GM19372 (cell line): ENCODE data around the gene CRYBA2.

ENCODE experiments used
- ATAC-seq: cut with Tn5 transposase; IDR thresholded peaks from one replicate; pipeline ENCODE4 v1.9.1; 2021; ENCODE audit warnings: mild to moderate bottlenecking, low read depth, moderate library complexity; ENCODE audit not compliant: unreplicated experiment

Gene CRYBA2

DNA sequence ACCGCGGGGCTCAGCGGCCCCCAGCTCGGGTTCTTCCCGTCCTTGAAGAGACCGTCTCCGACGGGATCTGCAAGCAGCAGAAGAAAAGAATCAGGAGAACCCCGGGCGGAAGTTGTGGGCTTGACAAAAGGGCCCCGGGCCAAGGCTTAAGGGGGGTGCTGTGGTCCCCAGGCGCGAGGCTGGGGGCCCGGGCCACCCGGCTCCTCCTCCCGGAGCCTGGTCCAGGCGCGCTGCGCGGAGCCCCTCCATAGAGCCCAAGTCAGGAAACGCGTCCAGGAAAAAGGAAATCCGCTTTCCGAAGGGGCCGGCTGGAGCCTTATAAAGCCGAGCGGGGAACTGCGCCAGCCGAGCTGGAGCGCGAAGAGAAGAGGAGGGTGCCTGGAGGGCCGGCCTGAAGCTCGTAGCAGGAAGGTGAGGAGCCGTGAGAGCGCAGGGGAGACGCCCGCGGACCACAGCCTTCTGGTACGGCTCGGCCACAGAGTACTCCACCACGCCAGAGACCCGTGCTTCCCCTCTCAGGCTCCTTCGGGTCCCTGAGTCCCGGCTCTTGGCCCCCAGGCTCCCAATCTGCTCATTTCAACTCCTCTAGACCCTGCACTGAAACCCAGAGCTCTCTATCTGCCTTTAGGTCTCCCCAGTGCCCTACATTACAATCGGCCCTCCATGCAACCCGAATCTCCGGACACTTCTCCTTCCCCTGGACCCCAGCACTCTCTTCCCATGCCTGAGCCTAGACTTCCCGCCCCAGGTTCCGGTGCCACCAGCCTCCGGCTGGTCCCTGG is 8.8 kb downstream of the CRYBA2 start:
- ATAC-seq, result no peak

DNA sequence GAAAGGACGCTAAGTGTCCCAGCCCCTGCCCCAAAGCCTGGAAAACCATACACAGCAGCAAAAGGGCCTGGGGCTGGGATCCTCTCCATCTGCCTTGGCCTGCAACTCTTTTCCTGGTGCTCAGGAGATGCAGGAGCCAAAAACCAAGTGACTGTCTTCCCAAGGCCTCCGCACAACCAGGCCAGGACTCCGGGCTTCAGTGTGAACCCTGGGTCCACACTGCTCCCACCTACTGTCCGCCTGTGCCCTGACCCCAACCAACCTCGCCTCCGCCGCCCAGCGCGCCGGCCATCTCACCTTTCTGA is 9.3 kb downstream of the CRYBA2 start:
- ATAC-seq, result no peak

DNA sequence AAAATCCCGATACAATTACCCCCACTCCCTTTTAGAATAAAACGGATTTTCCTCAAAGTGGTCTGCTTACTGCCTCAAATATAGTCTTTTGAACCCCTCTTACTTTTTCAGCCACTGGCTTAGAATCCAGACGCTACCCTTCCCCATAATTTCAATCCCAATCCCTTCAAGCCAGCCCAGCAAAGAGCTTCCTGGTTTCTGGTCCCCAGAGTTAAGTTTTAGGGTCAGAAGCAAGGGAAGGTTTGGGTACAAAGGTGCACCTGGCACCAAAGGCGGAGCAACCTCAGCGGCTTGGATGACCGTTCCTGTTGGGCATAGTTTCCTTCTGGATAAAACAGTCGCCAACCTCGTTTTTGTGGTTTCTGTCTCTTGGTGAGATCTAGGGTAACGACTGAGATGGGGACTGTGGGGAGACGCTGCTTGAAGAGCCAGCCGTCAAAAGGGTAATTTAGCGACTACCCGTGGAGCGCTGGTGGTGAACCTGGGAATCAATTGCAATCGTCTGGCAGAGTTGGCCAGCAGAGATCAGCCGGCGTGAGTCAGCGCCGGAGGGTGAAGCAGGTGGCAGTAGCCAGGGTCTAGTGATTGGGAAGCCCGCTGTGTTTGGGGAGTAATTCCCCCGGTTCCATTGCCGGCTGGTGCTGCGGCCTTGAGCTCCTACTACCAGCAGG is 9.8 kb downstream of the CRYBA2 start:
- ATAC-seq, result no peak

DNA sequence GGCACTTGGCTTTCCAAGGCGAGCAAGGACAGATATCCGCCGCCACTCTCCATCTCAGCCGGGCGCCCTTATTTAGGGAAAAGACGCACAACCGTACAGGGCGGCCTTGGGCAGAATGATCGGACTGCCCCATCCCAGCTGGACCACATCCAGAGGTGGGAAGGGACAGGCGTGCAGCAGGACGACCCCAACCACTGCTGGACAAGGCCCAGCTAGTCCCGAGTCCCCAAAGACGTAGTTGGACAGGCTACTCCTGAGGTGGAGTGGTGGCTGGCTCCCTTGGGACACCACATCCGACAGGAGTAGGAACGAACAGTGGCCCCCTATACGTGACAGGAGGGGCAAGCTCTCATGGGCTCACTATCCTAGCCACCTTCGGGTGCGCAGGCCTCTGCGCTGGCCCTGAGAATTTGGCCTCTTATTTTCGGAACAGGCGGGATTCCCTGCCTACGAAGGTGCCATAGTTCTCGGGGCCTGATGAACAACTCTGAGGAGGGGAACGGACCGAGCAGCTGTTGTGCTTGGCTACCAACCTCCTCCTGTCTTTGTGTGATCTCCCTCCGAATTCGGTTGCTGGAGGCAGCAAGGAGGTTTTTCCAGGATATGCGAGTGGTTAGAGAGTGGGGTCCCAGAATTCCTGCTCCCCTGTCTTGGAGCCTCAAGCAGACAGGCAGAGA is 10.5 kb downstream of the CRYBA2 start:
- ATAC-seq, result no peak

DNA sequence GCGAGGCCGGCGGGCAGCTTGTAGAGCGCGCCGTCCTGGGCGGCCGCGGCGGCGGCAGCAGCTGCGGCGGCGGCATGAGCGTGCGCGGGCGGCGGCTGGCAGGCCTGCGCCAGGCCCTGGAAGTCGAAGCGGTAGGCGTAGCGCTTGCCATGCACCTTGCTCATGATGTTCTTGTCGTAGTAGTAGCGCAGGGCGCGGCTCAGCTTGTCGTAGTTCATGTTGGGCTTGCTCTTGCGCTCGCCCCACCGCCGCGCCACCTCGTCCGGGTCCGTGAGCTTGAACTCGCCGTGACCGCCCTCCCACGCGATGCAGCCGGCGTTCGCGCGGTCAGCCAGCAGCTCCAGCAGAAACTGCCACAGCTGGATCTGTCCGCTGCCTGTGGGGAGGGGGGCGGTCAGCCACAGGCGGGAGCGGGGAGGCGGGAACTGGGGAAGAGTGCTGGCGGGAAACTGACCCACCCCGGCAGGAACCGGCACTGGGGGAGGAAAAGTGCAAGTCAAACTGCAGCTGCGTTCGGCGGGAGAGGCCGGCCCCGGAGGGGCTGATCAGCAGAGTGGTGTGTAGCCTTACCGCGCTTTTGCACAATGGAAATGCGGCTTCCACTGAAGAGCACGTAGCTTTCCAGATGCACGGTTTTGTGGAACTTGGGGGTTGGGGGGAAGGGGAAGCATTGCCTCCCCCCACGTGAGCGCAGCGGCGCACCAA is 11.2 kb downstream of the CRYBA2 start:
- ATAC-seq, result no peak

DNA sequence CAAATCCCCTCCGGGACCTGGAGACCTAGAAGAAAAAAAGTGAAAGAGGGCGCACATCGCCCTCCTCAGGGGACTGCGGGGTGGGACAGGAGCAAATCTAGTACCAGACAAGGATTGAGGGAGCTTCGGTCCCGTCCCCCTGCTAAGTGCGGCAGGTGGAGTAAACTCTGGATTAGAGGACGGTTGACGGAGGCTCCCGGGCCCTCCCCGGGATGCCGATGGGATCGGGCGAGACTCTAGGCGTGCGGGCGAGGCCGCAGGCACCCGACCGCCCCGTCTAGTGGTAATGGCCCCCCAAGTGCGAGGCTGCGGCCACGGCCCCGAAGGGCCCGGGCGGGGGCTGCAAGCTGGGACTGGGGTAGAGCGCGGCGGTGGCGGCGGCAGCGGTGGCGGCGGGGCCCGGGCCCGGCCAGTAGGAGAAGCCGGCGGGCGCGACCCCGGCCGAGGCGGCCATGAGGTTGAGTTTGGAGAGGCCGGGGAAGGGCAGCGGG is 11.8 kb downstream of the CRYBA2 start:
- no peak for ATAC-seq

DNA sequence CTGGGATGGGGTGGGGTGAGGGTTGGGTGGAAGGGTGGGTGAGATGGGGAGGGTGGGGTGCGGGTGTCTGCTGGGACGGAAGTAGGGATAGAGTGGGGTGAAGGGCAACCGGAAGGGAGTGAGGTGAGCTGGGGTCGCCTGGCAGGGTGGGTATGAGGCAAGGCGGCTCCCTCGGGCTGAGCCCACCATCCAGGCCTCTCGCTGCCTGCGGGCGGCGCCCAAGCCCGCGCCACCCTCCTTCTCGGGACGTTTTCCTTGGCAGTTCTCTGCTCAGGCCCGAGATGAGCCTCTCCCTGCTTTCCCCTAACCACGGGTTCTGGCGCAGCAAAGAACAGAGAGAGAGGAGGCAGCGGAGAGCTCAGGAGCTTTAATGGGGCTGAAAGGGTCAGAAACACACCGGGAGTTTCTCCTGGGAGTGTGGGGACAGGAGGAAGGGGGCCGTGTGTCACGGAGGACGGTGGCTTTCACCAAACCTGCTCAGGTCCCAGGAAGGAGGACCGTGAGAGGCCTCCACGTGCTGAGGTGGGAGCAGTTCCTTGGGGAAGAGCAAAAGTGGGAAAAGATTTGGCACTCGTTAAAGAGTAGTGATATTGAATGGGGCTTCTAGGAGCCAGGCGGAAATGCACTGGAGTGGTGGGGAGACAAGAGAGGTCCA is 12.4 kb downstream of the CRYBA2 start:
- no peak for ATAC-seq

DNA sequence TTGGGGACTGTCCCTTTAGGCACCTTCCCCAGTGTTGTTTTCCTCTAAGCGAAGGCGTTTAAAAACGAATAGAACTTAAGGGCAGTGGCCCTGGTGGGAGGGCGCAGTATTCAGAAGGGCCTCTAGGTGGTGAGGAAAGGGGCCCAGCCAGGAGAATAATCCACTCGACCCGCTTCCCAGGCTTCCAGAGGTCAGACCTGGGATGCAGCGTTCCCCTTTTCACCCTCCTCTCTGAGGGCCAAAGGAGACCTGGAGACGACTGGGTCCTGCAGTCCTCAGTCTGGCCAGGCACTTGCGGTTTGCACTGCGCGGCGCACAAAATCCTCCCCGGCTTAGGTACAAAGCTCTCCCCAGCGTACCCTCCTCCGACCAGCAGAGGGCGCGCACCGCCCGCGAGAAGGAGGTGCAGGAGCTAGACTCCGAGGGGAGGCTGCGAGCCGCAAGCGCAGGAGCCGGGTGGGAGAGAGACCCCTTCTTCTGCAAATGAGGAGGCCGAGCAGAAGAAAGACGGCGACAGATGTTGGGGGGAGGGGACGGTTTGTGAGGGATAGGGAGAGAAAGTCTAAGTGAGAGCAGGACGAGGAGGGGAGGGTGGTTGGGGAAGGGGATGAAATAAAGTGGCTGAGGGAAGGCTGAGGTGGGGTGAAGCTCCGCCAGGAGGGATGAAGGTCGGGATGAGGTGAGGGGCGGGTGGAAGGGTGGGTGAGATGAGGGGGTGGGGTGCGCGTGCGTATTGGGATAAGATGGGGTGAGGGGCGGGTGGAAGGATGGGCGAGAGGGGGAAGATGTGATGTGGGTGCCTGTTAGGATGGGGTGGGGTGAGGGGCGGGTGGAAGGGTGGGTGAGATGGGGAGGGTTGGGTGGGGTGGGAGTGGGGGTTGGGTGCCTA is 13.1 kb downstream of the CRYBA2 start:
- ATAC-seq, result peak; percentile 86

DNA sequence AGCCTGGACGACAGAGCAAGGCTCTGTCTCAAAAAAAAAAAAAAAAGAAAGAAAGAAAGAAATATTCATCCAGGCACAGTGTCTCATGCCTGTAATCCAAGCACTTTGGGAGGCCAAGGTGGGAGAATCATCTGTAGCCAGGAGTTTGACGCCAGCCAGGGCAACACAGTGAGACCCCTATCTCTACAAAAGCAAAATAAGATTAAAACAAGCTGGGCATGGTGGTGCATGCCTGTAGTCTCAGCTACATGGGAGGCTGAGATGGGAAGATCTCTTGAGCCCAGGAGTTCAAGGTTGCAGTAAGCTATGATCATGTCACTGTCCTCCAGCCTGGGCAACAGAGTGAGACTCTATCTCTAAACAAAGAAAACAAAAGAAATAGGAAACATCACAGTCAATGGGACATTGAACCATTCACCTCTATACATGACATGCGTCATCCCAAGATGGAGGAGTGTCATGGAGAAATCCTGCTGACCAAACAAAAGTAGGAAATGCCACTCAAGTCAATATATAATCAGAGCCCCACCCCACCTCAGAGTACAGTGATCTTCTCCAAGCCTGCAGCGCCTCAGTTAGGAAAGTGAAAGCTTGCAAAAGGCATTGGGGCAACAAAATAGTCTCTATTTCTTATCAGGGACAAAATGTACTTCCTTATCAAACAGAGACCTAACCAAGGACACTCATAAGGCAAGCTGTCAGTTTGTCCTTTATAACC is 18.0 kb downstream of the CRYBA2 start:
- no peak for ATAC-seq

DNA sequence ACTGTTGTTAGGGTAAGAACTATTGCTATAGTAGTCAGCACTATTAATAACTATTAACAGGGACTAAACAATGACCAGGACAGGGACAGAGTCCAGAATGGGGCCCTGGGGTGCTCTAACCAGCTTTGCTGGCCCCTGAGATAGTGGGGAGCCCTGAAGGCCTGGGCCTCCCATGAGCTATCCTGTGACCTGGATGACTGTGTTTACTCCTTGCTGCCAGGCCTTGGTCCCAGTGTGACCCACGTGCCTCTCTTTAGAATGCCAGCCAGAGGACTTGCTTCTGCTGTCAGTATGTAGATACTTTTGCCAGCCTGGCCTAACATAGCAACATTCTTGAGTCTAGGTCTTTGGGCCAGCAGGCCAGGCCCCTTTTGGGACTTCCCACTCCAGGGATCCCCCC is 22.3 kb downstream of the CRYBA2 start:
- ATAC-seq, result no peak

DNA sequence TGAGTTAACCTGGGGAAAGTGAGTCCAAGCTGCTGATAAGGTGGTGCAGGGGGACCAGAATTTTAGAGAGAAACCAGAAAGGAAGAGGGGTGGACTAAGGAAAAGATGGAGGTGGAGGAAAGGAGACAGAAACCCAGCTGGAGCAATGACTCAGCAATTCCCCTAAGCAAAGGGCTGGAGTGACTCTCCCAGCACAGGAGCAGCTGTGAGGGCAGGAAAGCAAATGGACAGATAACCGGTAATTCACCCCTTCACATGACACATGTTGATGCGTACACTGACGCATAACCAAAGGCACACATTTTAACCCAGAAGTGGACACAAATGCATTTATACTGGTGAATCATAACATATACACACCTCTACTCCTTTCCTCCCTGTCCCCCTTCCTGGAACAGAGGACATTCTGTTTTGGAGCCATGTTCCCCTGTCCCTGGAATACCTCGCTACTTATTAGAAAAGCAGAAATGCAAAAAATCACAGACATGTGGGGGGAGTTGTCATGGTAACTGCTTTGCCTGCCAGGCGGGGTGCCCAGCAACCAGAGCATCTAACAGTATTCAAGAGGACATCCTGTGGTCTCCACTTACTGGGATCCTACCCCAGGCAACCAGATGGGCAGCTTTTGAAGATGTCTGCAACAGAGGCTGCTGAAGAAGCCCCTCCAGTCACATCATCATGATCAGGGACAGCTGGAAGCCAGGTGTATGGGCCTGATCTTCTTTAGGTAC is 29.0 kb downstream of the CRYBA2 start:
- ATAC-seq, result no peak

DNA sequence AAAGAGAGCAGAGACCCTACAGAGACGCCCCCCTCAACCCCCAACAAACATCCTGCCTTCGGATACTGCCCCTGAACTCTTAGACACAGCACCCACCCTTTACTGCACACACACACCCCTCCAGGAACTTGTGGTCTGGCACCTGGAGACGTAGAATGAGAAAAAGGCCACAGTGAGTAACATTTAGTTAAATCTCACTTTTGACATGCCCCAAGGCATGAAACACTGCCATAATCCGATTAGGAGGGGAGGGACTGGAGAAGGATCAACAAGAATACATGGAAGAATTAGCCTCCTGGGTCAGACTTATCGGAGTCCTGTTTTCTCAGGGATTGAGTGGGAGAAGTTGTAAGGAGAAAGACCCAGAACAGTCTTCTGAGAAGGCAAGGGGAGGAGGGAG is 29.6 kb downstream of the CRYBA2 start:
- ATAC-seq, result no peak

DNA sequence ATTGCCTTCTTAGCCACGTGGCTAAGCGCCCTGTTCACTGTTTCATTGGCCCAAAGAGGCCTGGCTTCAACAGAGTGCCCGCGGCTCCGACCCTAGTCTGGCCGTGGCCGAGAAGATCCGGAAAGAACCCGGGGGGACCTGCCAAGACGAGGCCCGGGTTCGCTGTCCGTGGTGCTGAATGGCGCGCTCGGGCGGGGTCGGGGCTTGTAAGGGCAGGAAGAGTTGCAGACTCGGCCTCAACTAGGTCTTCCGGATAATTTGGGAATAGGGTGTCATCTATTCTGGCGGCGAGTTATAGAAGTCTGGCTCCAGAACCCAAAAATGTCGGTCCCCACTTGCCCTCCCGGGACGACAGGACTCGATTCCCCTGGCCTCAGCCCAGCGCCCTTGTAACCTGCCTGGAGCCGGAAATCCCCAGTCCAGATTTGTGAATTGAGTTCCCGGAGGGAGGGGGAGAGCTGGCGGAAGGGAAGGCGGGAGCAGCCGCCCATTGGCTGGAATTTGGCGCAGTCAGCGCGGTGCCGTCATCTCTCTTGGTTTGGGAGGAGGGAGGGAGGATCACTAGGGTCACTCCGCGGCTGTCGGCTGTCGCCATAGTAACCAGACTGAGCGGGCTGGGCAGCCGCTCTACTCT is 30.2 kb downstream of the CRYBA2 start:
- ATAC-seq, result no peak

DNA sequence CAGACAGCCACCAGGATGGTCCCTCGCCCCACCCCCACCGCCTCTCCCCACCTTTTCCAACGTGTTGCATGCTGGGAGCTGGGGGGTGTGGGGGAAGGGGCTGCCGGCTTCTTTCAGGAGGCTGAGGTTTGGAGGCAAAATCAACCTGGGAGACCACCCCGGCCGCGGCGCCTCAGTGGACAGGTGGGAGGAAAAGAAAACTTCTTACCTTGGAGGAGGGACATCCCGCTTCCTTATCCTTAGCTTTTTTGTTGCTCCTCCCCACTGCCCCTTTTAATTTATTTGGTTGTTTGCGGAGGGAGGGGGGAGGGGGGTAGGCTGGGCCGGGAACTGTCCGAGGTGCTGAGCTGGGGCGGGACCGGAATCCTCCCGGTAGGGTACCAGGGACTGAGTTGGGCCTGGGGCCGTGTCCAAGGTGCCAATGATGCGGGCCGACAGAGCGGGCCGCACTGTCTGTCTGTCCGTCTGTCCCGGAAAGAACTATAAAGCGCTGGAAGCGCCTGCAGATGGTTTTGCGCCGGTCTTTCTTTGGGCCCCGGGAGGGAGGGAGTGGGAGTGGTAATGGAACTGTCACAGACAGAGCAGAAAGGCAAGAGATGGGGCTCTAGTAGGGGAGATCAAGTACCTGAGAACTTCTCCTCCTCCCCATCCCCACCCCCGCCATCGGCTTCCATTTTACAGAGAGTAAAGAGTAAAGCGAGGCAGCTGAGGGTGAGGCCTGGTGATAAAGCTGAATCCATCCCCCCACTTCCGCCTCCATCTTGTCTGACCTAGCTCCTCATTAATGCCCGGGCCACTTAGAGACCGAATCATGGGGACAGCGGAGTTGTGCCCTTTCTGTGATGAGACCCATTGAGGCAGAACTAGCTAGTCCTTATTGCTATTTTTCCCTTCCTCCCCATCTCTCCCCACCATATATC is 31.3 kb downstream of the CRYBA2 start:
- ATAC-seq, result no peak

DNA sequence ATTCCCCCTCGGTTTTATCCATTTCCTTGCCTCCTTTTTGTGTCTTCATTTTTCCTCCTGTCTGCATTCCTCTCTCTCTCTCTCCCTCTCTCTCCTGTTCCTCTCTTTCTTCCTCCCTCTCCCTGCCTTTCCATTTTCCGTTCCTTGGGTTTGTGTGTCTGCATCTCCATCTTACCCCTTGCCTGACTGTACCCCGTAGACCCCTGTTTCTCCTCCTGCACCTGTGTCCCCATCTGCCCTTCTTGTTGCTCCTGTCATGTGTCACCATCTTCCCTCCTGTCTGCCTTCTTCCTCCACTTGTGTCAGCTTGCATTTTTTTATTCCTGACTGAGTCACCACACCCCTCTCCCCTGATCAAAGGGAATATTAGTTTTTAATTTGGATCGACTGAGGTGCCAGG is 32.0 kb downstream of the CRYBA2 start:
- no peak for ATAC-seq

DNA sequence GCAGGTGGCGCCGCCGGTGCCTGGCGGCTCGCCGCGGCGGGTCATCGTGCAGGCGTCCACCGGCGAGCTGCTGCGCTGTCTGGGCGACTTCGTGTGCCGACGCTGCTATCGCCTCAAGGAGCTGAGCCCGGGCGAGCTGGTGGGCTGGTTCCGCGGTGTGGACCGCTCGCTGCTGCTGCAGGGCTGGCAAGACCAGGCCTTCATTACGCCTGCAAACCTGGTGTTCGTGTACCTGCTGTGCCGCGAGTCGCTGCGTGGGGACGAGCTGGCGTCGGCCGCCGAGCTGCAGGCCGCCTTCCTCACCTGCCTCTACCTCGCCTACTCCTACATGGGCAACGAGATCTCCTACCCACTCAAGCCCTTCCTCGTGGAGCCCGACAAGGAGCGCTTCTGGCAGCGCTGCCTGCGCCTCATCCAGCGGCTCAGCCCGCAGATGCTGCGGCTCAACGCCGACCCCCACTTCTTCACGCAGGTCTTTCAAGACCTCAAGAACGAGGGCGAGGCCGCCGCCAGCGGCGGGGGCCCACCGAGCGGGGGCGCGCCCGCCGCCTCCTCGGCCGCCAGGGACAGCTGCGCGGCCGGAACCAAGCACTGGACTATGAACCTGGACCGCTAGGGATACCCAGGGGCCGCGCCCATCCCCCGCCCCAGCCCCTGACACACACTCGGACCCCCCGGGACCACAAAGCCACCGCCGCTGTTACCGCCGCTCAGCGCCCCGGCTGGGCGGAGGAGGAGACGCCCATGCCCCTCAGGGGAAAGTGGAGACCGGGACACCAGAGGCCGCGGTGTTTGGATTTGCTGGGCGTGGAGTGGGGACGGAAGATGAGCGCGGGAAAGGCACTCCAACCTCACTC is 32.7 kb downstream of the CRYBA2 start:
- no peak for ATAC-seq
